PC-9 (cell line): ENCODE measurements around the gene ITCH.

Experiments used
- CTCF ChIP-seq: fragments of 200-600 bp; sonication (generic); conservative IDR thresholded peaks from 2 replicates; pipeline ENCODE4 v1.6.1; 2017; ENCODE audit warnings: mixed run types, antibody characterized with exemption, mild to moderate bottlenecking, moderate library complexity
- EZH2 ChIP-seq: fragments of 200-600 bp; sonication (generic); IDR thresholded peaks from 2 replicates; pipeline ENCODE4 v1.8.0; 2017; ENCODE audit warnings: antibody characterized with exemption, low read depth

- TF ChIP-seq CTCF (no peak), EZH2 (no peak)
These were observed 179.4 kb downstream of the ITCH start for GRCh38 chr20:34542439-34542838.
